GM18498 (cell line): ENCODE data around the gene CR1L.
A peak's percentile ranks its signal among the peaks of the same experiment; 100 is the strongest.
"Not testable (repeated sequence)": the region's sequence is repeated elsewhere in the genome, so short reads cannot be mapped to it uniquely, and the experiment has no call there.

Experiments
- ATAC-seq: cut with Tn5 transposase; IDR thresholded peaks from one replicate; pipeline ENCODE4 v1.9.1; 2021; ENCODE audit warnings: mild to moderate bottlenecking, moderate library complexity; ENCODE audit not compliant: unreplicated experiment

The CR1L gene

DNA sequence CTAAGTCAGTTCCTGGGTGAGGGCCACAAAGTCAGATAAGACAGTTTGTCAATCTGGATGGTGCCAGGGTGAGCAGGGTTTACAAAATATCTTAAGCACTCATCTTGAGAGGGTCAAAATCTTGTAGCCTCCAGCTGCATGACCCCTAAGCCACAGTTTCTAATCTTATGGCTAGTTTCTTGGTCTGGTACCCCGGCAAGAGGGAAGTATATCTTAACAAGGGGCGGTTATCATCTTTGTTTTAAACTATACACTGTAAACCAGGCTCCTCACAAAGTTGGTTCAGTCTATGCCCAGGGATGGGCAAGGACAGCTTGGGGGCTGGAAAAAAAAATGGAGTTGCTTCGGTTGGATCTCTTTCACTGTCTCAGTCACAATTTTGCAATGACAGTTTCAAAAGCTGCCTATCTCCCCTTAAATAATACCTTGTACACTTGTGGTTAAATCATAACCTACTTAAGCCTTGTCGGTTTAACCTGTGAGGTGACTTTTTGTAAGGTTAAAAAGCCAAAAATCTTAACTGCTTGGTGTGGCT lies 99.1 kb downstream of the CR1L start:
- ATAC-seq = no peak

DNA sequence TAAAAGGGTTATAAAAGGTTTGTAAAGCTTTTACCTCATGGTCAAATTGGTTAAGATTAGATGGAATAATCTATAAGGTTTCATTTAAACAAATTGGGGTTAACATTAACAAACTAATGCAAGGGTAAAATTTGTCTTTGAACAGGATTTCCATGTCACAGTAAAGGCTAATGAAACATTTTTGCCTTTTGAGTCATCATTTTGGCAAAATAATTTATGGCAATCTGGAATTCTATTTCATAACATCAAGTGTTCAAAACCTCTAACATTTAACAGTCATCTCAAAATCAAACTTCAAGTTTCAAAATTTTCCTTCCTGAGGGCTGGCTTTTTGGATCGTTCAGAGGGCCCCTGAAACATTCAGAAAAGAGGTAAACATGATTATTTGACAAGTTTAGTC lies 100.4 kb downstream of the CR1L start:
- no peak for ATAC-seq

DNA sequence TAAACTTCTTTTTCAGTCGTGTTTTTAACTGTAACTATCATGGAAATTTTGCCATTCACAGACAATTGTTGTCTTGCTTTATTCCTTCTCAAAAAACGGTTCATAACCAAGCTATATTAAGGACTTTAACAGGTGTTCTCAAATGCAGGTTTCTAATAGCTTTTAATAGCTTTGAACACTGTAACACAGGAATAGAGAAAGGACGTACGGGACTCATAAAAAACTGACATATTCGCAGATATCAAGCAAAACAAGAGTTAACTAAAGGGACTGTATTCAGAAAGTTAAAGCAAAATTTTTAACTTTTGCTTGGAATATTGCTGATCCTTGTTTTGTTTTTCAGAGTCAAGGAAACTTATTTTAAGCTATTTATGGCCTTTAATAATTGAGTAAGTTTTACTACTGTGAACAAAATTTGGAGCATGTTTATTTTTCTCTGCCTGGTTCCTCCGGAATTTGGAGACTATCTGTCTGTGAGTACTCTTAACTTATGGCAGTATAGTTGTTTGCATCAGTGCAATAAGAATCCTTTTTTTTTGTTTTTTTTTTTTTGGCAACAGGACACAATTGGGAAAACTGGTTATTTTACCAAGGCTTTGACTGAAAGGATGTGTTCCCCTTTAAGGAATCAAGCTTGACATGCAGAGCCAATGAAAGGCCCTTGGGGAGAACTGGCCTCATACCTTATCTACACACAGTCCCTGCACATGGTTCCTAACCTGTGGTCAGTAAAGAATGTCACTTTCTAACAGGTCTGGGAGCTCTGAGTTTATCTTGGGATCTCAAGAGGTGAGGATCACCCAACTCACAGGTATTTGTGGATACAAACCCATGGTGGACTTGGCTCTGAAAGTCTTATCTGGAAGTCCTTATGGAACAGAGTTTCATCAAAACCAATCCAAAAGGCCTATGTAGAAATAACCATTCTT lies 101.2 kb downstream of the CR1L start:
- ATAC-seq = no peak

DNA sequence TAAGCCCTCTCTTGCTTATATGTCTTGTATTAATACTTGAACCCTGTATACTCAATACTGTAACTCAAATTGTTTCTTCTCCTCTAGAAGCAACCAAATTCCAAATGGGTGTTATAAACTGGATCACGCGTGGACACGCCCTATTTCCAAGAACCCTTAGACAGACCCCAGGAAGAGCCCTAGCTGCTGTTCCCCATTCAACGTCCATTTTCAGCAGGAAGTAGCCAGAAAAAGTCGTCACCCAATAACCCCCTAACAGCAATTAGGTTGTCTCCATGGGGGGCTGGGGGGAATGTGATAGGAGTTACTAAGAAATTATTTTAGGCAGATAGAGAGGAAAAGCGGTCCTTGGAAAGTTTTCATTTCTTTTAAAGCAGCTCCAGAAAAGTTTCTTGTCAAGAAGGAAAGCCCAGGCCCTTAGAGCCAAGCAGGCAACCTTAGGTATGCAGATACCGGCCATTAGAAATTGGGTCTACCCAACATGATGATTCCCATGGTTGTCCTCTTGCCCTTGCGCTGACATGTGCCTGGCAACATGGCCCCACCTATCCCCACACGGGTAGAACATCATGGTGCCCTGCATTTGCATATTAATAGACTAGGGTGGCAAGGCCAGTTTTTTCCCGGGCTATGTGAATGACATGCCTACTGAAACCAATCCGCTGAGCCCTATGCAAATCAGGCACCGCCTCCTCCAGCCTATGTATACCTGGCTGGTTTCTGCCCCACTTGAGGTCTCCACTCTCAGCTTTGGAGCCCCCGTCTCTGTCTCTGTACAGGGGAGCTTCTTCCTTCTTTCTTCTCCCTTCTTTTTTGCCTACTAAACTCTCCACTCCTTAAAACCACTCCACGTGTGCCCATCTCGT lies 102.9 kb downstream of the CR1L start:
- ATAC-seq = no peak

DNA sequence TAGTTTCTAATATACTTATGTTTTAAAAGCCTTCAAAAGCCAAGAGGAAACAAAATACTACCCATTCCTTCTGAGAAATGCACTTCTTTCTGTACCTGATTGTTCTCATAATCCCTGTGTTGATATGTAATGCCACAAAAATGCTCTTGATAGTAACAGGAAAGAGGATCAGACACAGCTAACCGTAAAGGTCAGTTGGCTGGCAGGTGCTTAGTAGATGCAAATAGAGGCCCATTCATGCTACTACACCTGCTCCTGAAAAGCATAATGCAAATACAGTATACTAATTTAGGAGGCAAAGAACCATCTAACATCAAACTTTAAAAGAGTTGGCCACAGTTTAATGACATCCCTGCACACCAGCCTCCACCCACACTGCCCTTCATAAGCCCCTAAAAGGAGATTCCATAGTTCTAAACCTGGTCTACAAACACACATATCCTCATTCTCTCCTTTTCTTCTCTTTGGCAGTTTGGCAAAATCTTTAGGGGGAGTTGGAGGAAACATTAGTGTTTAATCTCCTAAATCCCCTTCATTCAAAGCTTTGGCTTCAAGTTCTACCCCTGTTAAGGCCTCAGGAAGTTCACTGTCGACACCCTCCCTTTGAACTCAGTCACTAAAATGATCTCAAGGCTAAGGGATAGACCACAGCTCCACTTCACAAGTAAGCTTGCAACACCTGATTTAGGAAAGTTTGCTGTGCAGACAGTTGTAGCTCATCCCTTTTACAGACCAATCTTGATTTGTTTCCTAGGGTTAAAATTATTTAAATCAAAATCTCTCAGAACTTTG lies 104.0 kb downstream of the CR1L start:
- ATAC-seq = no peak

DNA sequence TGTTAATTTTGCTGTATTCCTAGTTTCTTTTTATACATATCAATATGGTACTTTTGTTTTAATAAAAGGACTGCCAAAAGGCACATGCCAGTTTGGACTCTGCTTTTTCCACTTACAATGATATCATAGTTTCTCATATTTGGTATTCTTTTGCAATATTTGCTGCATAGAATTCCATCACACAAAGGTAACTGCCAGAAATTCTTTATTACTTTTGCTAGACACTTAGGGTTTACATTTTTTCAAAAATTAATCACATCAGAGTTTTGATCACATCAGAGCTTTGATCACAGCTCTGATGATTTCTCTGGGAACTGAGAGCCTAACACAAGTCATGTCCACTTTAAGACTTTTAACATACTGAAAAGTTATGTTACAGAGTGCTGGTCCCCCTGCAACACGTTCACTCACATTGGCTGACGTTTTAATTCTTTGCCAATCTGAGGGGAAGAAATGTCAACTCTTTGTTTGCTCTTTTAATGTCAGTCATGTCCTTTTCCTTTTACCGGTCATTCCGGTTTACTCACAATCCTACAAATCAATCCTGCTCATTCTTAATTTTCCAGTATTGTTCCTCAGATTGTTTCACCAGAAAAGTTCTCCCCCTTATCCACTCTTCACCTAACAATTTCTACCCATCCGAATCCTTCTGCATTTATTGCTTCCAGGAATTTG lies 105.8 kb downstream of the CR1L start:
- no peak for ATAC-seq

DNA sequence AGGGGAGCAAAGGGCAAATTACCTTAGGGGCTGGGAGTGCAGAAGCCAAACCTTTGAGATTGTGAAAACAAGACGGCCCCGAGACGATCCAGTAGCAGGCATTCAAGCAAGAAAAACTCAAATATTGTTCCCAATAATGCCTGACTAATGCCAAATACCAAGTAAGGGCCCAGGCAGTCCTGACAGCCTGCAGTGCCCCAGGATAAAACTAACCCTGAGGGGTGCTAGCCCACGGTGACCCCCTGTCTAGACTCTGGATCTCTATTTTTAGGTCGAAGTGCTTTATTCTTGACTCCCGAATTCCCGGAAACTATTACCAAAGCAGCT lies 106.5 kb downstream of the CR1L start:
- not testable (repeated sequence) for ATAC-seq

DNA sequence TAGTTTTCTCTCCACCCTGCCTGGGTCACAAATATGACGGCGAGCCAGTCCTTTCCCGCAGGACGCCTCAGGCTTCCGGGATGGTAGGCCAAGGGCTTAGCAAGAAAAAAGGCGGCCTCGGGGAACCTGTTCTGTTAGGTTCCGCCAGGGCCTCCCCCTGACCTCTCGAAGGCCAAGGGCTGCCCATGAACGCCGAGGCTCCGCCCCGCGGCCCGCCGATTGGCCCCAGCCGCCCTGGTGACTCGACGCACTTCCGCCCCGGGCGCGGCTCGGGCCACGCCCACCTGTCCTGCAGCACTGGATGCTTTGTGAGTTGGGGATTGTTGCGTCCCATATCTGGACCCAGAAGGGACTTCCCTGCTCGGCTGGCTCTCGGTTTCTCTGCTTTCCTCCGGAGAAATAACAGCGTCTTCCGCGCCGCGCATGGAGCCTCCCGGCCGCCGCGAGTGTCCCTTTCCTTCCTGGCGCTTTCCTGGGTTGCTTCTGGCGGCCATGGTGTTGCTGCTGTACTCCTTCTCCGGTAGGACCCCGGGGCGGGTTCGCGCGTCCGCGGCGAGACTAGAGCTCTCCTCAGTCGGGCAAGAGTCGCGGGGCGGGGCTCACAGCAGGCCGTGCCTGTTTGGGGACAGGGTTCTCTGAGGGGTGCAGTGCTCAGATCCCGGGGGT lies 107.0 kb downstream of the CR1L start, which contains the start of gene CD46:
CD46 (plus strand) TSS at position 265 of the 666 bp plus-strand sequence; CDS start at position 424, 159 bp downstream.
- peak; percentile 95 for ATAC-seq

DNA sequence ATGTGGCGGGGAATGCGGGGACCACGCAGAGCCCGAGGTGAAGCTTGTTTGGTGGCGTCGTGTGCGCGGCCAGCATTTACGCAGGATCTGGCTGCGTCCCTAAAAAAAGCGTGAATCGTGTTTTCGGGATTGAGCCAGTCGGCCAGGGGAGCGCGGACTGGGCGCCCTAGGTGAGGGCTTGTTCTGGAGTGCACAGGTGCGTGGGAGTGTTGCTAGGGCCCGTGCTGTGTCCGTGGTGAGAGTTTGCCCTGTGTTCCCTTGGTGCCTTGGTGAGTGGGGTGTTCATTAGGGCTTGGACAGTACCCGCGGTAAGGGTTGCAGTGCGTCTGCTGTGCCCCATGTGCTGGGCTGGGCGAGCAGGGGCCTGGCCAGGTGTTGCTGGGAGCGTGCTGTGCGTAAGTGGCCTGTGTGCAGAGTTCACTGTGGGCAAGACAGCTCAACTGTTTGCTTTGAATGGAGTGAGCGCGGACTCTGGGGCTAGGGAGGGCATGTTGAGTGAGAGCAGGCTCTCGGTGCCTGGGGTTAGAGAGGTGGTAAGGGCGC lies 107.6 kb downstream of the CR1L start:
- peak; percentile 38 for ATAC-seq

DNA sequence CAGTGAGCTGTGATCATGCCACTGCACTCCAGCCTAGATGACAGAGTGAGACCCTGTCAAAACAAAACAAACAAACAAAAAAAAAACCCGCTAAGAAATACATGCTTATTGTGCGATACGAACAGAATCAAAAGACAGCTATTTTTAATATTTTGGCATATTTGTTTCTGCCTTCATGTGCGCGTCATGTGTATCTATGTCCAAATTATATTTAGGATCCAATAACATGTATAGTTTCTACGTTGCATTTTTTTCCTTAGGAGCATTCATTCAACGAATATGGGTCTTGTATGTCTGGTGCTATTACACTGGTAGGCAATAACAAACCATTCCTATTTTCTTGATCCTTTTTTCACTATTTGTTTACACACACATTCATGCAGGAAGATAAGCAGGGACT lies 108.7 kb downstream of the CR1L start:
- no peak for ATAC-seq

DNA sequence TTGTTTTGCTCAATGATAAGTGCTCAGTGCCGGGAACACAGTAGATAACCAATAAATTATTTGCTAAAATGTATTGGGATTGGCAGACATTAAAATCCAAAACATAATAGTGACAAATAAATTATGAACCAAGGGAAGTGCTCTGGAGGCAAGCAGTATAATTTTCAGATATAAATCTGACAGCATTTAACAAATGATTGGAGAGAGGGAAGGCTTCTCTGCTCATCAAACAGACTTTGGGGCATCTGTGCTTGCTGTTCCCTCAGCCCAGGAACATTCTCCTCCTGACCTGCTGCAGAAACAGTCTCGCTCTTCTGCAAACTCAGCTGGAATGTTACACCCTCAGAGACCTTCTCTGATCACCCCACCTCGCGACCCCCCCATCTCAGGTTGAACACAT lies 109.1 kb downstream of the CR1L start:
- no peak for ATAC-seq

DNA sequence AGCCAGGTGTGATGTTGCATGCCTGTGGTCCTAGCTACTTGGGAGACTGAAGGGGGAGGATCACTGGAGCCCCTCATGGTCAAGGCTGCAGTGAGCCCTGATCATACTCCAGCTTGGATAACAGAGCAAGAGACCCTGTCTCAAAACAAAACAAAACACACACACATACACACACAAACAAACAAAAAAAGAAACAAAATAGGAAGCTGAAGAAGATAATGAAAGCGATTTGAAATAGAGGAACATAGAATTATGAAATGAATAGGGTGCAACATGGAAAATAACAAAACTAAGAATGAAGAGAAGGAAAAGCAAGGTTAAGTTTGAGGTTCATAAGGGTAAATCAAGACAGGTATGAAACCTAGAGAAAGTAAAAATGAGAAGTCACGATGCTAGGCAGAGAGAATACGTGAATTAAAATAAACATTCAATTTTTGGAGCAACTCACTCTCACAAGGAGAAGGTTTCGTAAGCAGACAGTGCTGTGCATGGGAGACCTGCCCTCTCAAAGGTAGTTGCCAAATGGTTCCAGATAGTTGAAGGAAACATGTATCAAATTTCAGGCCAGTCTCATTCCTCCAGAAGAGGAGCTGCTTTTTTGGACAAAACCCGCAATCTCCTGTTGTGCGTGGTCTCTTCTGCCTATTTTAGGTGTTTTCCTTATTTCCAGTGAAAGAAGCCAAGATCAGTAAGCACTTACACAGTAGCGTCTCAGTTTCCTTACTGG lies 110.2 kb downstream of the CR1L start:
- no peak for ATAC-seq

DNA sequence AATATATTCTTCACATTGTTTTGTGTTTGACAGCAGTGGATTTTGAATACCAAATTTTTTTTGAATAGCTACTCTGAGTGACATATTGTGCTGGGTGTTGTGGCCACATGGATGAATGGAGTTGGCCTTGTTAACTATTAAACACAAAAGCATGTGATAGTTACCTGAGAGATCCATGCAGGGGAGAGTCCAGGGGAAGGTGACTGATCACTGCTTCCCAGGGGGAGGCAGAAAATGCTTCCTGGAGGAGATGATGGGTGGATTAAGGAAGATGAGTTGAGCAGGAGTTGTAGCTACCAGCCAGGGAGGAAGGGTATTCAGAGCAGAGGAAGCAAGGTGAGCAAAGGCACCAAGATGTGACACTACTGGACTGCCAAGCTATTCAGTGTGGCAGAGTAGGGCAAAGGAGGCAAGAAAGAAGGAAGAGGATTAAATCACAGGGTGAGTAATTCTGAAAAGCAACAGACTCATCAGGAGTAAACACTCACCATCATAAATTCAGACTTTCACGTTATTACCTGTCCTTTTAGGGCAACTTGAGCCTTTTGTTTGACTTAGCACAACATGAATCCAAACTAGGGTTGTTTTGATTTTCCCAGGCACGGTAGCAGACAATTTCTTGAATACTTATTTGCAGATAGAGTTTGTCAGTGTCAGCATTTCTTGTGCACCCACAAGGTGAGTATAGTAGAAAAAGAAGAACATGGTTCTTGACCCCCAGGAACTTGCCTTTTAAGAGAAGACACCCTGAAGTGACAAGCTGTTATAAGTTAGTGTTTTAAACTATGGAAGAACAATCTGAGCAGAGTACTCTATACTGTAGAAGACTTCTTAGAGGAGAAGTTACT lies 111.1 kb downstream of the CR1L start:
- no peak for ATAC-seq

DNA sequence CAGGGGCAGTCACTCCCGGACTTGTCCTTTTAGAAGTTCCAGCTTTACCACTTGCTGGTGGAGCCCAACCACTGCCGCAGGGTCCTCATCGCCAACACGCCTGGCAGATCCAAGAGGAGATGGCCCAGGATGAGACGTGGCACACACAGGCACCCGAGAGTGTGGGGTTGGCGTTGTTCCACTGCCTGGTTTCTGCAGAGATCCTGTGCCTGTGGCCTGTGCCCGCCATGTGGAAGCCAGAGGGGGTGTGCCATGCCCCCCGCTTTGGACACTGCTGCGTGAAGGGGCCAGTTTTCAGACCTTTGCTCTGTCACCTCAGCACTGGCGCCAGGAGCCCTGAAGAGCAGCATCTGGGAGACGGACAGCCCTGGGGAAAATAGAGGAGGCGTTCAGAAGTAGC lies 117.7 kb downstream of the CR1L start:
- ATAC-seq = no peak

DNA sequence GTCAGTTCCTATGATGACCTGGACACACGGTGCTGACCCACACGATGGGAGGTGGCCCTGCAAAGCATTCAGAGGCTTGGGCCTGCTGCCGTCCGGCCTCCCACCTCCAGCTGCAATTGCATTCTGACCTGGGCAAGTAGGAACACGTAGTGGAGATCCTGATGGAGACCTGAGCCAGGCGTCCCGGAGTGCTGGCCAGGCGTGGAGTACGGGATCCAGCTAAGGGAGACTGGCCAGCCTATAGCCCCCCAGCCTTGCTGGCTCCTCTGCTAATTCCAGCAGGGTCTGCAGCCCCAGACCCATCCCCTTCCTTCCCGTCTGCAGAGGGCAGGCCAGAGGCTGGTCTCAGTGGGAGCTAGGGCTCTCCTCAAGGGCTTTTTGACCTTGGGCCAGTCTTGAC lies 118.2 kb downstream of the CR1L start:
- ATAC-seq = no peak

DNA sequence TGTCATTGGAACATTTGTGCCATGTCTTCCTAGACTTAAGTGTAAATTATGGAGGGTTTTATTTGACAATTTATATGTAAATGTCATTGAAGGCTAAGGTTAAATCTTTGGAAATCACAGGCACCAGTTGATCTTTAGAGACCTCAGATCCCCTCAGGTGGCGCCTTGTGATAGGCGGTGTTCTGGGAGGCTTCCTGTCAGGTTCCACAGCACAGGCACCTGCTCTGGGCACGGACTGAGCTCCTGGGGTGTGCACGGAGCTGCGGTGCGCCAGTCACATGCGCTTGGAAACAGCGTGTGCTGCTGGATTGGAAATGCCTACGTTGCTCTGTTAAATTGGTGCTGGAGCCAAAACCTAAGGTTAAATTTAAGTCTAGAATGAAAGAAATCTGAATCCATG lies 119.0 kb downstream of the CR1L start:
- ATAC-seq = no peak

DNA sequence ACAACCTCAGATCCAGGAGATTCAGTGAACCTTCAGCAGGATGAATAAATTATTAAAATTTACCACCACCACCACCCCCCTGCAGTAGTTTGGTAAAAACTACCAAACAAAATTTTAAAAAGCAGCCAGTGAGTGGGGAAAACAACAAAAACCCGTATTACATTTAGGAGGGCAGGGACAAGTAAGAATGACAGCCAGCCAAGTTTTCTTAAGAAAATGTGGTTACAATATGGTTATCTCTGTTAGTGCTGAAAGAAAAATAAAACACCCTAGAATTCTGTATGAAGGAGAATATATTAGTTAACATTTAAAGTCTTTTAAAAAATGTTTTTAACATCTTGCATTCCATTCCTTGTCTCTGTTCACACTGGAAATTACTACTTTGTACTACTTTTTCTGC lies 121.6 kb downstream of the CR1L start:
- ATAC-seq = no peak

DNA sequence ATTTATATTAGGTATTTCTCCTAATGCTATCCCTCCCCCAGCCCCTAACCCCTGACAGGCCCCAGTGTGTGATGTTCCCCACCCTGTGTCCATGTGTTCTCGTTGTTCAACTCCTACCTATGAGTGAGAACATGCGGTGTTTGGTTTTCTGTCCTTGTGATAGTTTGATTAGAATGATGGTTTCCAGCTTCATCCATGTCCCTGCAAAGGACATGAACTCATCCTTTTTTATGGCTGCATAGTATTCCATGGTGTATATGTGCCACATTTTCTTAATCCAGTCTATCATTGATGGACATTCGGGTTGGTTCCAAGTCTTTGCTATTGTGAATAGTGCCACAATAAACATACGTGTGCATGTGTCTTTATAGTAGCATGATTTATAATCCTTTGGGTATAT lies 125.6 kb downstream of the CR1L start:
- not testable (repeated sequence) for ATAC-seq
